SK-N-SH treated with all-trans-retinoic acid at 6 μM for 48 hours (cell line): ENCODE results near the gene TRPM6.

Experiments
- ISL1 ChIP-seq: fragments of 250-450 bp; sonication (Bioruptor Pico); IDR thresholded peaks from 2 replicates; pipeline ENCODE4 v2.1.2; 2022; ENCODE audit warnings: mild to moderate bottlenecking, moderate library complexity
- OSR1 ChIP-seq: fragments of 250-450 bp; sonication (Bioruptor Pico); IDR thresholded peaks from 2 replicates; pipeline ENCODE4 v1.8.0; 2022; ENCODE audit warnings: moderate library complexity, mild to moderate bottlenecking, inconsistent platforms

DNA sequence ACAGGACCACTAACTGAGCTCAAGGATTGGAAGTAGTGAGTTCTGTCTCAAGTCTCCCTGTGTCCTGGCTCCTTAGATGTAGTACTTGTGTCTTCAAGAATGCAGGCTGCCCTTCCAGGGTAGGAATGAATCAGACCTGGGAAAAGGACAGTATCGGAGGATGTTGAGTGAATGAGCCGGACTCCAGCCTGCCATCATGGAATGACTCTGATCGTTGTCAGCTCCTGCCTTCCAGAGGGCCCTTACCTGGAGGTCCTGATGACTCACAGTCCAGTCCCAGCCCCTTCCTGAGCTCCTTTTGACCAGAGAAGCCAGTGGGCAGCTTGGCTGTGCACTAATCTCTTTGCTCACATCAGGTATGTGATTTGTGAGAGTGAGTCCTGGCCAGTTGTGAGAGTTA is 161.1 kb downstream of the TRPM6 start:
- TF ChIP-seq ISL1 (CRISPR knock-in tag) (no peak), OSR1 (no peak)
